Adrenal gland (tissue), 12 donors: ENCODE measurements around the gene NUTF2. TPM values are rescaled to one million over a fixed set of nuclear protein-coding genes. Genes with fewer than 3 reads are reported as not detected.
A peak's percentile ranks its signal among the peaks of the same experiment; 100 is the strongest.

ENCODE experiments used
- DNase-seq, 7 donors: peaks; one replicate each; pipeline ENCODE4 v3.0.0-alpha.2; 2019 to 2020
- H3K27ac ChIP-seq, 5 donors: fragments of 200-600 bp; sonication (generic) in 4 of 5; 1 replicate in 3 of 5; 2 replicates in 2 of 5; pipeline versions ENCODE4 v1.5.1 to v1.8.0; 2016 to 2020; ENCODE audit warnings: mild to moderate bottlenecking in 1 of 5
- H3K27me3 ChIP-seq: fragments of 200-600 bp; 2 replicates; pipeline ENCODE4 v1.8.0; 2021
- H3K36me3 ChIP-seq, 2 donors: fragments of 200-600 bp; replicated peaks in 1 of 2; 1 replicate in 1 of 2; 2 replicates in 1 of 2; pipeline versions ENCODE4 v1.5.1 to v1.8.0; 2018 to 2022
- H3K4me1 ChIP-seq, 2 donors: fragments of 200-600 bp; replicated peaks in 1 of 2; 1 replicate in 1 of 2; 2 replicates in 1 of 2; pipeline versions ENCODE4 v1.5.1 to v1.8.0; 2018 to 2021
- H3K4me3 ChIP-seq, 4 donors: fragments of 200-600 bp; sonication (generic) in 3 of 4; one replicate each; pipeline ENCODE4 v1.5.1; 2016 to 2018
- H3K9me3 ChIP-seq, 3 donors: fragments of 200-600 bp; sonication (generic) in 1 of 3; replicated peaks in 1 of 3; 1 replicate in 2 of 3; 2 replicates in 1 of 3; pipeline versions ENCODE4 v1.5.1 to v1.8.0; 2016 to 2021
- POLR2A ChIP-seq, 2 donors: fragments of 450-650 bp; IDR thresholded peaks; one replicate each; pipeline ENCODE4 v1.6.1; 2017; ENCODE audit warnings: antibody characterized with exemption in 2 of 2, mild to moderate bottlenecking in 2 of 2, moderate library complexity in 1 of 2
- WGBS, 4 donors: extraction: QIAGEN DNeasy Blood & Tissue Kit in 2 of 4; methylation state at CpG; one replicate each; pipeline versions ENCODE4 v1.1.5 to v1.1.7; 2013 to 2017; 5-methylcytosine and 5-hydroxymethylcytosine counted together
- intact Hi-C, 2 donors: fragments of 100-400 bp; cut with DNase I; formaldehyde crosslinking; loops; one replicate each; pipeline versions ENCODE4 v1.14.1 to v1.15.0; 2022 to 2023
- polyA plus RNA-seq, 3 donors: library from polyadenylated mRNA; stranded (reverse); fragments of 200-250 nt in 2 of 3; fragments of 350-450 nt in 1 of 3; fragmentation: Illumina TruSeq in 1 of 3; extraction: RNeasy Lipid Tissue Mini Kit (QIAGEN cat#74804) in 1 of 3; gene quantifications; one replicate each; pipeline ENCODE4 v1.2.3, GENCODE V29; 2013 to 2014
- total RNA-seq, 9 donors: library from RNA; depleted of rRNA in 4 of 9; stranded (reverse); fragments of >200 nt in 4 of 9; fragments of 120-200 nt in 1 of 9; fragmentation: NEBNext Ultra II Directional in 1 of 9; extraction: Animal tissue kit (Norgen Biotek cat#: 25700) in 1 of 9; gene quantifications; one replicate each; pipeline versions ENCODE4 v1.1.0 to v1.2.4, GENCODE V29; 2013 to 2023
- TF ChIP-seq, protein P1 (sequence below), 6 experiments: fragments of 450-650 bp in 4 of 6; fragments of 200-600 bp in 2 of 6; sonication (generic) in 1 of 6; IDR thresholded peaks; 1 replicate in 5 of 6; 2 replicates in 1 of 6; pipeline versions ENCODE4 v1.5.1 to v1.8.0; 2016 to 2021; ENCODE audit warnings: antibody characterized with exemption in 6 of 6, mild to moderate bottlenecking in 2 of 6, moderate library complexity in 1 of 6
- donor health status: healthy with polysubstance abuse.
- donor health status: Bipolar disorder and iron deficiency.
- donor health status: DM: yes; HTN: yes; CAD: no.
- donor health status: DM: no; HTN: no; CAD: no.
- donor health status: DM: no; HTN: no; CAD: no.
- donor health status: DM: yes; HTN: yes; CAD: no.

NUTF2 gene
- total and polyA plus RNA-seq, 12 donors, result 30.0 to 201 (median 87.1) TPM

- Histone ChIP-seq H3K9me3 (no peaks in the 10 kb centered on the region), H3K27me3 (no peaks in the 10 kb centered on the region), H3K27ac (peak overlapping the region in 4 of 5 donors; percentile 94 to 100 (median 98)), H3K4me1 (peaks cover 31 to 36% of the 10 kb centered on the region in 2 donors), H3K4me3 (peak overlapping the region in 2 of 4 donors; percentile 75 to 94), H3K36me3 (no peaks in the 10 kb centered on the region)
- no peak for DNase-seq
- intact Hi-C loops, result no loop called here
- no peak for TF ChIP-seq POLR2A (IDR thresholded peaks at IDR 0.05)
- TF ChIP-seq, protein P1, sequence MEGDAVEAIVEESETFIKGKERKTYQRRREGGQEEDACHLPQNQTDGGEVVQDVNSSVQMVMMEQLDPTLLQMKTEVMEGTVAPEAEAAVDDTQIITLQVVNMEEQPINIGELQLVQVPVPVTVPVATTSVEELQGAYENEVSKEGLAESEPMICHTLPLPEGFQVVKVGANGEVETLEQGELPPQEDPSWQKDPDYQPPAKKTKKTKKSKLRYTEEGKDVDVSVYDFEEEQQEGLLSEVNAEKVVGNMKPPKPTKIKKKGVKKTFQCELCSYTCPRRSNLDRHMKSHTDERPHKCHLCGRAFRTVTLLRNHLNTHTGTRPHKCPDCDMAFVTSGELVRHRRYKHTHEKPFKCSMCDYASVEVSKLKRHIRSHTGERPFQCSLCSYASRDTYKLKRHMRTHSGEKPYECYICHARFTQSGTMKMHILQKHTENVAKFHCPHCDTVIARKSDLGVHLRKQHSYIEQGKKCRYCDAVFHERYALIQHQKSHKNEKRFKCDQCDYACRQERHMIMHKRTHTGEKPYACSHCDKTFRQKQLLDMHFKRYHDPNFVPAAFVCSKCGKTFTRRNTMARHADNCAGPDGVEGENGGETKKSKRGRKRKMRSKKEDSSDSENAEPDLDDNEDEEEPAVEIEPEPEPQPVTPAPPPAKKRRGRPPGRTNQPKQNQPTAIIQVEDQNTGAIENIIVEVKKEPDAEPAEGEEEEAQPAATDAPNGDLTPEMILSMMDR (IDR thresholded peaks at IDR 0.05), result no peak
- 45 to 55% (median 50%) methylated on average over 15 to 17 of the region's 17 CpGs for WGBS, 4 donors
Observed at GRCh38 chr16:67841198-67841815, 5.4 kb upstream of the NUTF2 start.

GRCh38 chr16:67841816-67842508 lies 4.8 kb upstream of the NUTF2 start, which contains the start of gene THAP11:
THAP11 (plus strand) TSS chr16:67842320; CDS start chr16:67842555, 235 bp downstream.
- TF ChIP-seq, protein P1 (IDR thresholded peaks at IDR 0.05), result peak; percentile 70 to 93 (median 90)
- peak; percentile 34 to 64 for TF ChIP-seq POLR2A (IDR thresholded peaks at IDR 0.05)
- intact Hi-C loops, result no loop called here
- WGBS, 4 donors, result 0 to 1% (median 1%) methylated on average over 14 to 83 of the region's 83 CpGs
- Histone ChIP-seq H3K27me3 (no peaks in the 10 kb centered on the region), H3K4me1 (peaks cover 32 to 36% of the 10 kb centered on the region in 2 donors), H3K9me3 (no peaks in the 10 kb centered on the region), H3K36me3 (no peaks in the 10 kb centered on the region), H3K4me3 (peak within 1 kb of the TSS; percentile 52 to 94 (median 70)), H3K27ac (peak within 1 kb of the TSS; percentile 94 to 100 (median 98))
- DNase-seq, result peak; percentile 93 to 98 (median 95)

DNA sequence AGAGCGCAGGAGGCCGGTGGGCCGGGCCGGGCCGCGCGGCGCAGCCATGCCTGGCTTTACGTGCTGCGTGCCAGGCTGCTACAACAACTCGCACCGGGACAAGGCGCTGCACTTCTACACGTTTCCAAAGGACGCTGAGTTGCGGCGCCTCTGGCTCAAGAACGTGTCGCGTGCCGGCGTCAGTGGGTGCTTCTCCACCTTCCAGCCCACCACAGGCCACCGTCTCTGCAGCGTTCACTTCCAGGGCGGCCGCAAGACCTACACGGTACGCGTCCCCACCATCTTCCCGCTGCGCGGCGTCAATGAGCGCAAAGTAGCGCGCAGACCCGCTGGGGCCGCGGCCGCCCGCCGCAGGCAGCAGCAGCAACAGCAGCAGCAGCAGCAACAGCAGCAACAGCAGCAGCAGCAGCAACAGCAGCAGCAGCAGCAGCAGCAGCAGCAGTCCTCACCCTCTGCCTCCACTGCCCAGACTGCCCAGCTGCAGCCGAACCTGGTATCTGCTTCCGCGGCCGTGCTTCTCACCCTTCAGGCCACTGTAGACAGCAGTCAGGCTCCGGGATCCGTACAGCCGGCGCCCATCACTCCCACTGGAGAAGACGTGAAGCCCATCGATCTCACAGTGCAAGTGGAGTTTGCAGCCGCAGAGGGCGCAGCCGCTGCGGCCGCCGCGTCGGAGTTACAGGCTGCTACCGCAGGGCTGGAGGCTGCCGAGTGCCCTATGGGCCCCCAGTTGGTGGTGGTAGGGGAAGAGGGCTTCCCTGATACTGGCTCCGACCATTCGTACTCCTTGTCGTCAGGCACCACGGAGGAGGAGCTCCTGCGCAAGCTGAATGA lies 4.0 kb upstream of the NUTF2 start:
- no peaks in the 10 kb centered on the region for H3K36me3 ChIP-seq
- no peaks in the 10 kb centered on the region for H3K27me3 ChIP-seq
- intact Hi-C loops, result no loop called here
- peak; percentile 50 to 79 (median 58) for DNase-seq
- TF ChIP-seq POLR2A (IDR thresholded peaks at IDR 0.05), result peak in 1 of 2 donors; percentile 20
- TF ChIP-seq, protein P1 (IDR thresholded peaks at IDR 0.05), result peak in 2 of 6 experiments; percentile 21 to 45
- peak overlapping the region; percentile 94 to 100 (median 98) for H3K27ac ChIP-seq
- H3K4me3 ChIP-seq, result peak overlapping the region in 3 of 4 donors; percentile 52 to 94 (median 75)
- peaks cover 33 to 38% of the 10 kb centered on the region in 2 donors for H3K4me1 ChIP-seq
- WGBS, 4 donors, result 0 to 17% (median 1%) methylated on average over 1 to 67 of the region's 67 CpGs
- H3K9me3 ChIP-seq, result no peaks in the 10 kb centered on the region
